ENCODE results near the gene SORL1.

The SORL1 gene

DNA sequence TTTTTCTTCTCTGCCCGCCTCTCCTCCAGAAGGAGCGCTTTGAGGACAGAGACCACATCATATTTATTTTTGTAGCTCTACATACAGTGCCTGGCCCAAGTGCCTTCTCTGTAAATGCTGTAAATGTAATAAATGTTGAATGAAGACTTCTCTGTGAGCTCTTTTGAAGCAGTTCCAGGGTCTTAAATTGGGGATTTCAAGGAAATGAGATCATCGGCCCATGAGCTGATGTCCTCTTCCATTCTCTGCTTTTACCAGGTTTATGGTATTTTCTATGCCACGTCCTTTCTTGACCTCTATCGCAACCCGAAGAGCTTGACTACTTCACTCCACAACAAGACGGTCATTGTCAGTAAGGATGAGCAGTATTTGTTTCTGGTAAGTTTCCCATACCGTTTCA lies 166.4 kb downstream of the SORL1 start:
- Histone ChIP-seq H3K4me3 (IDR thresholded peaks at IDR 0.05; ENCODE audit: insufficient read depth, low read depth, low read length) (no peak overlapping the region), H4K20me1 (ENCODE audit: insufficient read depth) (no peaks in the 10 kb centered on the region), H3K4me1 (ENCODE audit: low read depth, poor library complexity, severe bottlenecking) (no peaks in the 10 kb centered on the region), H3K9ac (no peak overlapping the region), H3K4me2 (no peak overlapping the region), H2AFZ (ENCODE audit: low read depth) (no peak overlapping the region), H3K27me3 (ENCODE audit: insufficient read depth, low read depth) (no peaks in the 10 kb centered on the region), H3K79me2 (ENCODE audit: insufficient read depth, low read depth) (no peaks in the 10 kb centered on the region), H3K27ac (no peak overlapping the region), H3K36me3 (ENCODE audit: insufficient read depth) (no peaks in the 10 kb centered on the region)
- TF ChIP-seq, protein P1, sequence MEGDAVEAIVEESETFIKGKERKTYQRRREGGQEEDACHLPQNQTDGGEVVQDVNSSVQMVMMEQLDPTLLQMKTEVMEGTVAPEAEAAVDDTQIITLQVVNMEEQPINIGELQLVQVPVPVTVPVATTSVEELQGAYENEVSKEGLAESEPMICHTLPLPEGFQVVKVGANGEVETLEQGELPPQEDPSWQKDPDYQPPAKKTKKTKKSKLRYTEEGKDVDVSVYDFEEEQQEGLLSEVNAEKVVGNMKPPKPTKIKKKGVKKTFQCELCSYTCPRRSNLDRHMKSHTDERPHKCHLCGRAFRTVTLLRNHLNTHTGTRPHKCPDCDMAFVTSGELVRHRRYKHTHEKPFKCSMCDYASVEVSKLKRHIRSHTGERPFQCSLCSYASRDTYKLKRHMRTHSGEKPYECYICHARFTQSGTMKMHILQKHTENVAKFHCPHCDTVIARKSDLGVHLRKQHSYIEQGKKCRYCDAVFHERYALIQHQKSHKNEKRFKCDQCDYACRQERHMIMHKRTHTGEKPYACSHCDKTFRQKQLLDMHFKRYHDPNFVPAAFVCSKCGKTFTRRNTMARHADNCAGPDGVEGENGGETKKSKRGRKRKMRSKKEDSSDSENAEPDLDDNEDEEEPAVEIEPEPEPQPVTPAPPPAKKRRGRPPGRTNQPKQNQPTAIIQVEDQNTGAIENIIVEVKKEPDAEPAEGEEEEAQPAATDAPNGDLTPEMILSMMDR (conservative IDR thresholded peaks at IDR 0.05; ENCODE audit: low read depth, low read length), result no peak

DNA sequence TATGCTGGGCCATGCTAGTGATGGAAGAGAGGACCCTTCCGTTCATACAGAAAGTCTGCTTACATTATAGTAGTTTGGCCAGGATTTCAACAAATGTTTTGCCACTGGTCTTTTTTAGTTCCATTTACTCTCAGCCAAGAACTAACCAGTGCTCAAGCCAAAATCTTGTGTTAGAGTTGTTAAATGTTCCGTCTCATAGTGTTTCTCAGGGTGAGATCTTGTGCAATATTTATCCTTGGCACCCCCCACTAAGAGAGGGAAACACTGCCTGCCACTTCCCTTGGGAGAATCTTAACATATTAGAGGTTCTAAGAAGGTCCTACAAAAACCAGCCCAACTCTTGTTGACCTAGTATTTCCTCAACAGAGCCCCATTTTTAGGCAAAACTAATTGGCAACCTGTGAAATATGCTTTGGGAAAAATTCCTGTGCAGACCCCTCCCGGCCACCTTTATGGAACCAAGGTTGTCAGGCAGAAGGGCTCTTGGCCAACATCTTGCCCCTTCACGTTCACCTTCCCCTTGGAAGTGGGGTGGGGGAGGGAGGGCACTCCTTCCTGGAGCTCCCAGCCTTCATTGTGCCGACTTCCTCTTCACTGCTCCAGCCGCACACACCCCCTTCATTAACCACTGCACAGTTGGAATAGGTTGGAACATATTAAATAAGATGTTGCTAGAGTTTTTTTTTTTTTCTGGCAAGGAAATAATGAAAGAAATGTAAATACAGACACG lies 173.8 kb downstream of the SORL1 start:
- Histone ChIP-seq H3K27ac (no peak overlapping the region), H3K4me2 (no peak overlapping the region), H3K9ac (no peak overlapping the region), H3K27me3 (ENCODE audit: insufficient read depth, low read depth) (no peaks in the 10 kb centered on the region), H4K20me1 (ENCODE audit: insufficient read depth) (no peaks in the 10 kb centered on the region), H3K79me2 (ENCODE audit: insufficient read depth, low read depth) (no peaks in the 10 kb centered on the region), H2AFZ (ENCODE audit: low read depth) (no peak overlapping the region), H3K4me3 (IDR thresholded peaks at IDR 0.05; ENCODE audit: insufficient read depth, low read depth, low read length) (no peak overlapping the region), H3K4me1 (ENCODE audit: low read depth, poor library complexity, severe bottlenecking) (no peaks in the 10 kb centered on the region), H3K36me3 (ENCODE audit: insufficient read depth) (no peaks in the 10 kb centered on the region)
- TF ChIP-seq, protein P1 (conservative IDR thresholded peaks at IDR 0.05; ENCODE audit: low read depth, low read length), result no peak

DNA sequence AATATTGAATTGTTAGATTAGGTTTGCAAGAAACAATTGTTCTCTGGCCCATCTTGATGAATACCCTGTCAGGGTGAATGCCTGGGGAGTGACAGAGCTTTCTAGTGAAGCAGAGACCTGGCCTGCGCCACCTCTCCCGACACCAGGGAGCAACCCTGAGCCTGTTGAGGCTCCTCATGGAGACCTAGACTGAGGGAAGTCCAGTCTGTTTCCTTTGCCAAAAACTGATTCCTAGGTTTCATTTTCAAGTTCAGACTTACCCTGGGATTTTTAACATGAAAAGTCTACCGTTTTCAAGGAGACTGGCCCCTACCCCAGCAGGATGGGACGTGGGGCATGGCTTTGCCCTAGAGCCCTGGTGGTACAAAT lies 174.4 kb downstream of the SORL1 start:
- Histone ChIP-seq H3K27ac (no peak overlapping the region), H3K4me1 (ENCODE audit: low read depth, poor library complexity, severe bottlenecking) (no peaks in the 10 kb centered on the region)

DNA sequence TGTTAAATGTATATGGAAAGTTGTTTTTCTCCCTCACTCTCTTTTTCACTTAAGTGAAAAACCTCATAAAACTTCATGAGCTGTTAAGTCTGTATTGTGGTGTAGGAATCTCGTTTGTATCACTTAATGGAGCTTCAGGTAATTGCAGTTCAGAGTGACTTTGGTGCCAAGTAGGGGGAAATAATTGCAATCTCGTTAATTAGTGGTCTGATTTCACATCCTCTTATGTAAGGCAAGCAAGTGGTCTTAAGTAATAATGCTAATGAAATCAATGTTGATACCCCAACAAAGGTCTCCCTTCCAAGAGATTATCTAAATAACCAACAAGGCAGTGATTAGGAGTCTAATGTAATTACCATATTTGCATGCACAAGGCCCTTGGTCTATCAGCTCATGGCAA lies 174.9 kb downstream of the SORL1 start:
- Histone ChIP-seq H3K27ac (no peak overlapping the region), H4K20me1 (ENCODE audit: insufficient read depth) (no peaks in the 10 kb centered on the region), H3K27me3 (ENCODE audit: insufficient read depth, low read depth) (no peaks in the 10 kb centered on the region), H3K4me3 (IDR thresholded peaks at IDR 0.05; ENCODE audit: insufficient read depth, low read depth, low read length) (no peak overlapping the region), H3K36me3 (ENCODE audit: insufficient read depth) (no peaks in the 10 kb centered on the region), H3K9ac (no peak overlapping the region), H3K4me2 (no peak overlapping the region), H2AFZ (ENCODE audit: low read depth) (no peak overlapping the region), H3K79me2 (ENCODE audit: insufficient read depth, low read depth) (no peaks in the 10 kb centered on the region), H3K4me1 (ENCODE audit: low read depth, poor library complexity, severe bottlenecking) (no peaks in the 10 kb centered on the region)
- TF ChIP-seq, protein P1 (conservative IDR thresholded peaks at IDR 0.05; ENCODE audit: low read depth, low read length), result no peak

More for the DNA sequence above, 174.4 kb downstream of the SORL1 start:
- H2AFZ ChIP-seq (ENCODE audit: low read depth), result no peak overlapping the region
- no peaks in the 10 kb centered on the region for H3K36me3 ChIP-seq (ENCODE audit: insufficient read depth)
- no peak overlapping the region for H3K4me3 ChIP-seq (IDR thresholded peaks at IDR 0.05; ENCODE audit: insufficient read depth, low read depth, low read length)
- H4K20me1 ChIP-seq (ENCODE audit: insufficient read depth), result no peaks in the 10 kb centered on the region
- TF ChIP-seq, protein P1 (conservative IDR thresholded peaks at IDR 0.05; ENCODE audit: low read depth, low read length), result no peak
- H3K27me3 ChIP-seq (ENCODE audit: insufficient read depth, low read depth), result no peaks in the 10 kb centered on the region
- H3K9ac ChIP-seq, result no peak overlapping the region
- no peaks in the 10 kb centered on the region for H3K79me2 ChIP-seq (ENCODE audit: insufficient read depth, low read depth)
- H3K4me2 ChIP-seq, result no peak overlapping the region
